ENCODE results near the gene CARD9. TPM values are rescaled to one million over a fixed set of nuclear protein-coding genes. Genes with fewer than 3 reads are reported as not detected.

The CARD9 gene
- total and polyA plus RNA-seq, 11 donors: 0.30 to 7.1 (median 0.77) TPM

GRCh38 chr9:136328011-136328621, 45.4 kb downstream of the CARD9 start:
- peak overlapping the region; percentile 48 to 86 (median 71) for H3K4me3 ChIP-seq
- no peaks in the 10 kb centered on the region for H3K27me3 ChIP-seq
- peak overlapping the region; percentile 39 to 84 (median 76) for H3K27ac ChIP-seq
- TF ChIP-seq CTCF (IDR thresholded peaks at IDR 0.05) (no peak), POLR2A (IDR thresholded peaks at IDR 0.05) (no peak)
- ATAC-seq: no peak
- 0 to 31% (median 21%) methylated on average over 3 to 13 of the region's 13 CpGs for WGBS, 4 donors
- DNase-seq: peak in 1 of 5 donors; percentile 66
- H3K4me1 ChIP-seq: peaks cover 5 to 62% (median 28%) of the 10 kb centered on the region in 12 donors
- no peaks in the 10 kb centered on the region for H3K9me3 ChIP-seq
- intact Hi-C loops (cut with DNase I): no loop called here
- peaks cover 0 to 3% (median 0%) of the 10 kb centered on the region in 9 donors for H3K36me3 ChIP-seq

DNA sequence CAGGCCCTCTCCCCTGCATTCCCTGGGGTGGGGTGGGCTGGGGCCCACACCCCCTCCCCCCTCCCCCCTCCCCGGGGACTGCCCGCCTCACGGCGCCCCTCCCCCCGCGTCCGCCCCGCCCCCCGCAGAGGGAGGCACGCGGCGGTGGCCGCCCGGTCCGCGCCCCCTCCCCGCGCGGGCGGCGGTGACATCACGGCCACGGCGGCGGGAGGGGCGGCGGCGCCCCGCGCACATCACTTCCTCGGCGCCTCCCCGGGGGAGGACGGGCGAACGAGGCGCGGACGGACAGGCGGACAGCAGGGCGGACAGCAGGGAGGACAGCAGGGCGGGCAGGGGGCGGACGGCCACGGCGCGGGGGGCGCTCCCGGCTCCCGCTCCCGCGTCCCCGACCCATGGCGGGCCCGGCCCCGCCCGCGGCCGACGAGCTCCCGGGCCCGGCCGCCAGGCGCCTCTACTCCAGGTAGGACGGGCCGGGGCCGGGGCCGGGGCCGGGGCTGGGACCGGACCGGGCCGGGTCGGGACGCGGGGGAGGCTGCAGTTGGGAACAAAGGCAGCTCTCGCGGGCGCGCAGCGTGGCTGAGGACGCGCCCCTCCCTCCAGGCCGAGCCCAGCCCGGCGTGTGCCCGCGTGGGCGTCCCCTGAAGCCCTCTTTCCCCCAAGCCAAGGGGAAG, 46.0 kb downstream of the CARD9 start, which contains the start of gene GPSM1:
GPSM1 (plus strand) TSS at position 236 of the 671 bp plus-strand sequence; CDS start at position 393, 157 bp downstream.
- Histone ChIP-seq H3K27me3 (no peaks in the 10 kb centered on the region), H3K4me1 (peaks cover 5 to 62% (median 28%) of the 10 kb centered on the region in 12 donors), H3K27ac (peak within 1 kb of the TSS; percentile 39 to 84 (median 76)), H3K36me3 (peaks cover 0 to 3% (median 0%) of the 10 kb centered on the region in 9 donors), H3K4me3 (peak within 1 kb of the TSS; percentile 48 to 86 (median 71)), H3K9me3 (no peaks in the 10 kb centered on the region)
- peak; percentile 71 to 85 (median 78) for DNase-seq
- peak in 3 of 4 donors; percentile 15 to 39 (median 21) for ATAC-seq
- peak in 1 of 12 donors; percentile 5 for TF ChIP-seq CTCF (IDR thresholded peaks at IDR 0.05)
- no peak for TF ChIP-seq POLR2A (IDR thresholded peaks at IDR 0.05)
- 0 to 1% (median 1%) methylated on average over 21 to 86 of the region's 88 CpGs for WGBS, 4 donors
- intact Hi-C loops (cut with DNase I): no loop called here

- DNase-seq (no peak), ATAC-seq (peak in 1 of 4 donors; percentile 13)
- H3K27ac ChIP-seq: peak overlapping the region in 11 of 12 donors; percentile 31 to 84 (median 72)
- H3K27me3 ChIP-seq: no peaks in the 10 kb centered on the region
- TF ChIP-seq POLR2A (IDR thresholded peaks at IDR 0.05) (no peak), CTCF (IDR thresholded peaks at IDR 0.05) (no peak)
- intact Hi-C loops (cut with DNase I): no loop called here
- H3K36me3 ChIP-seq: peaks cover 0 to 1% (median 0%) of the 10 kb centered on the region in 9 donors
- 38 to 50% (median 41%) methylated on average over 3 to 17 of the region's 17 CpGs for WGBS, 4 donors
- no peaks in the 10 kb centered on the region for H3K9me3 ChIP-seq
- H3K4me1 ChIP-seq: peaks cover 5 to 62% (median 28%) of the 10 kb centered on the region in 12 donors
- H3K4me3 ChIP-seq: peak overlapping the region in 11 of 12 donors; percentile 61 to 86 (median 72)
Observed at GRCh38 chr9:136326761-136327303, 46.6 kb downstream of the CARD9 start.

All from heart left ventricle (tissue), 16 donors.